Measurements from ENCODE around the gene BBX. TPM values are rescaled to one million over a fixed set of nuclear protein-coding genes. Genes with fewer than 3 reads are reported as not detected.

BBX gene
- total and polyA plus RNA-seq, 2 of the 13 experiments (the other 11 are each of a cell fraction or from before 2014, with no cell fraction given) = 13.7 to 23.2 TPM

- TF ChIP-seq THAP9 (CRISPR knock-in tag; IDR thresholded peaks at IDR 0.05; ENCODE audit: borderline replicate concordance) (no peak), ISL2 (CRISPR knock-in tag; IDR thresholded peaks at IDR 0.05) (no peak), ELF3 (CRISPR knock-in tag; IDR thresholded peaks at IDR 0.05) (no peak), FUBP1 (CRISPR knock-in tag; IDR thresholded peaks at IDR 0.05; ENCODE audit: borderline replicate concordance) (no peak), ZNF275 (CRISPR knock-in tag; IDR thresholded peaks at IDR 0.05; ENCODE audit: borderline replicate concordance) (no peak), NFATC3 (CRISPR knock-in tag; IDR thresholded peaks at IDR 0.05) (no peak), ZNF615 (CRISPR knock-in tag; IDR thresholded peaks at IDR 0.05; ENCODE audit: borderline replicate concordance) (no peak), KMT2A (CRISPR knock-in tag; IDR thresholded peaks at IDR 0.05) (no peak), ZNF713 (CRISPR knock-in tag; IDR thresholded peaks at IDR 0.05) (no peak), ZNF12 (CRISPR knock-in tag; IDR thresholded peaks at IDR 0.05) (no peak)
Observed at GRCh38 chr3:107523539-107524325, 970 bp downstream of the BBX start (continued).
